ENCODE data around the gene WDR45. TPM values are rescaled to one million over a fixed set of nuclear protein-coding genes. Genes with fewer than 3 reads are reported as not detected.

WDR45 gene
- total RNA-seq, 2 experiments from 2014 or later = 32.4 to 48.7 TPM

DNA sequence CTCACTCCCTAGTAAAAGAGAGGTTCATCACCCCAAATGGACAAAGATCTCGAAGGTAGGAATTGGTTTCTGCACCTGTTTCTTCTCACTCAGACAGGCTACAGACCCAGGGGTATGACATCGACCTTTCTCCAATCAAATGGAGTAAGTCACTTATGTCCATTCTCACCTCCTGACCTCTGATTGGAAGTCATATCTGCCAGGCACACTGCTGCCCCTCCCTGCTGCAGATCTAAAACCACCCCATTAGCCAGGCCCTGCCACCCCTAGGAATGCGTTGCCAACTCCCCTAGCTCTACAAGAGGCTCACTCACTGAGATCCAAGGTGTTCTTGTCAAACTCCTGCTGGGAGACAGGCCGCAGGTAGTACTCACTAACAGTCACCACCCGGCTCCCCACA is 37.0 kb upstream of the WDR45 start:
- Histone ChIP-seq H3K27ac (ENCODE audit: low read depth, low read length, poor library complexity, severe bottlenecking) (no peak overlapping the region), H3K9me2 (ENCODE audit: insufficient read depth, low read length) (no peaks in the 10 kb centered on the region), H3K4me2 (ENCODE audit: low read length) (no peak overlapping the region), H2AFZ (ENCODE audit: low read length) (no peak overlapping the region), H3K9me3 (ENCODE audit: low read length) (no peaks in the 10 kb centered on the region), H4K20me1 (ENCODE audit: insufficient read depth, low read length) (no peaks in the 10 kb centered on the region), H3K79me2 (ENCODE audit: insufficient read depth, low read depth, low read length) (no peaks in the 10 kb centered on the region), H3K4me3 (ENCODE audit: low read depth, low read length, poor library complexity, severe bottlenecking) (no peak overlapping the region), H3K36me3 (ENCODE audit: insufficient read depth, low read length) (peaks cover 31% of the 10 kb centered on the region), H3K4me1 (ENCODE audit: insufficient read depth, low read length, poor library complexity, severe bottlenecking) (no peaks in the 10 kb centered on the region)
- ChIA-PET POLR2A (no interaction called here), CTCF (ENCODE audit: unreplicated experiment) (no interaction called here)
- no peak for TF ChIP-seq EZH2phosphoT487 (IDR thresholded peaks at IDR 0.05; ENCODE audit: borderline replicate concordance, low read depth, low read length)
- TF ChIP-seq, protein P1, sequence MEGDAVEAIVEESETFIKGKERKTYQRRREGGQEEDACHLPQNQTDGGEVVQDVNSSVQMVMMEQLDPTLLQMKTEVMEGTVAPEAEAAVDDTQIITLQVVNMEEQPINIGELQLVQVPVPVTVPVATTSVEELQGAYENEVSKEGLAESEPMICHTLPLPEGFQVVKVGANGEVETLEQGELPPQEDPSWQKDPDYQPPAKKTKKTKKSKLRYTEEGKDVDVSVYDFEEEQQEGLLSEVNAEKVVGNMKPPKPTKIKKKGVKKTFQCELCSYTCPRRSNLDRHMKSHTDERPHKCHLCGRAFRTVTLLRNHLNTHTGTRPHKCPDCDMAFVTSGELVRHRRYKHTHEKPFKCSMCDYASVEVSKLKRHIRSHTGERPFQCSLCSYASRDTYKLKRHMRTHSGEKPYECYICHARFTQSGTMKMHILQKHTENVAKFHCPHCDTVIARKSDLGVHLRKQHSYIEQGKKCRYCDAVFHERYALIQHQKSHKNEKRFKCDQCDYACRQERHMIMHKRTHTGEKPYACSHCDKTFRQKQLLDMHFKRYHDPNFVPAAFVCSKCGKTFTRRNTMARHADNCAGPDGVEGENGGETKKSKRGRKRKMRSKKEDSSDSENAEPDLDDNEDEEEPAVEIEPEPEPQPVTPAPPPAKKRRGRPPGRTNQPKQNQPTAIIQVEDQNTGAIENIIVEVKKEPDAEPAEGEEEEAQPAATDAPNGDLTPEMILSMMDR (conservative IDR thresholded peaks at IDR 0.05; ENCODE audit: low read length) = no peak
- DNase-seq (ENCODE audit: low spot score) = no peak
- intact Hi-C loops (cut with micrococcal nuclease; ENCODE audit: unreplicated experiment) = no loop called here
- BruUV-seq (replicated peaks) = no TSS peak

DNA sequence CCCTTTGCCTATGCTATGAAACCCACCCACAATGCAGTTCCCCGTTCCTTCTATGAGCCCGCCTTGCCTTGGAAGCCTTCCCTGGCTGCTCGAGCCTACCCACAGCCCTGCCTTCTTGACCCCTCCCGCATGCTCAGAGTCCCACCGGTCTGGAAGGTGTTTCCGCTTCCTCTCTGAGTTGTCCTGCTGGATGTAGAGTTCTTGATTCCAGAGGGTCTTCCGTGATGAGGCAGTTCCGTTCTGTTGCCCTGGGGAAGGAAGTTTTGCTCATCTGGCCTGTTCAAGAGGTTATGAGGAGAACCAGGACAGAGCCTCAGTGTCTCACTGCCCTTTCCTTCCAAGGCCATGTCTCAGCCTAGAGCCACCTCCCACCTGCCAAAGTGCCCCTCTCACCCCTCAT is 36.4 kb upstream of the WDR45 start:
- H3K9me3 ChIP-seq (ENCODE audit: low read length) = no peaks in the 10 kb centered on the region
- ChIA-PET POLR2A (interaction anchor here (0.7 kb wide), 1 partner anchor 153 kb away, joined by 6 read pairs; no protein-coding TSS in a partner anchor), CTCF (ENCODE audit: unreplicated experiment) (no interaction called here)
- H4K20me1 ChIP-seq (ENCODE audit: insufficient read depth, low read length) = no peaks in the 10 kb centered on the region
- intact Hi-C loops (cut with micrococcal nuclease; ENCODE audit: unreplicated experiment) = no loop called here
- no TSS peak for BruUV-seq (replicated peaks)
- H3K36me3 ChIP-seq (ENCODE audit: insufficient read depth, low read length) = peaks cover 31% of the 10 kb centered on the region
- no peaks in the 10 kb centered on the region for H3K9me2 ChIP-seq (ENCODE audit: insufficient read depth, low read length)
- H3K4me3 ChIP-seq (ENCODE audit: low read depth, low read length, poor library complexity, severe bottlenecking) = no peak overlapping the region
- no peak overlapping the region for H3K4me2 ChIP-seq (ENCODE audit: low read length)
- no peak overlapping the region for H3K27ac ChIP-seq (ENCODE audit: low read depth, low read length, poor library complexity, severe bottlenecking)
- TF ChIP-seq EZH2phosphoT487 (IDR thresholded peaks at IDR 0.05; ENCODE audit: borderline replicate concordance, low read depth, low read length) = no peak
- TF ChIP-seq, protein P1 (conservative IDR thresholded peaks at IDR 0.05; ENCODE audit: low read length) = no peak
- H2AFZ ChIP-seq (ENCODE audit: low read length) = no peak overlapping the region
- H3K79me2 ChIP-seq (ENCODE audit: insufficient read depth, low read depth, low read length) = no peaks in the 10 kb centered on the region
- no peak for DNase-seq (ENCODE audit: low spot score)
- no peaks in the 10 kb centered on the region for H3K4me1 ChIP-seq (ENCODE audit: insufficient read depth, low read length, poor library complexity, severe bottlenecking)

DNA sequence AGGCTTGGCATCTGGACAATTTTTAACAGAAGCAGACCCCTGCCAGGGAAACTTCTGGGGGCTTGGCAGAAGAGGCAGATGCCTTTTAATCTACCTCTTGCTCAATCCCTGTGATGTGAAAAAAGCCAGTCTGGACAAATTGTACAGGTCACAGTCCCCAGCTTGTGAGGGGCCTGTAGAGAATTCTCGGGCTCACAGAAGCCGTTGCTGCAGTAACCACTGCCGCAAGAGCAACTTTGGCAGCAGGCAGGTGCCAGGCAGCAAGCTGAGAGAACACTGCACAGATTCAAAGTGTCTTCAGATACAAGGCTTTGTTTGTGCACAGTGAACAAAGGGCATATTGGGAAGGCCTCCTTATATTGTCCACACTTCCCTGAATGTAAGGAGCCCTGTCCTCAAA is 32.1 kb upstream of the WDR45 start:
- ChIA-PET CTCF (ENCODE audit: unreplicated experiment) (no interaction called here), POLR2A (interaction anchor here (0.7 kb wide), 1 partner anchor 79 kb away, joined by 4 read pairs; no protein-coding TSS in a partner anchor)
- Histone ChIP-seq H4K20me1 (ENCODE audit: insufficient read depth, low read length) (no peaks in the 10 kb centered on the region), H3K9me2 (ENCODE audit: insufficient read depth, low read length) (no peaks in the 10 kb centered on the region), H2AFZ (ENCODE audit: low read length) (no peak overlapping the region), H3K4me1 (ENCODE audit: insufficient read depth, low read length, poor library complexity, severe bottlenecking) (no peaks in the 10 kb centered on the region), H3K79me2 (ENCODE audit: insufficient read depth, low read depth, low read length) (no peaks in the 10 kb centered on the region), H3K4me2 (ENCODE audit: low read length) (no peak overlapping the region), H3K36me3 (ENCODE audit: insufficient read depth, low read length) (peaks cover 23% of the 10 kb centered on the region), H3K4me3 (ENCODE audit: low read depth, low read length, poor library complexity, severe bottlenecking) (no peak overlapping the region), H3K27ac (ENCODE audit: low read depth, low read length, poor library complexity, severe bottlenecking) (no peak overlapping the region), H3K9me3 (ENCODE audit: low read length) (no peaks in the 10 kb centered on the region)
- no peak for DNase-seq (ENCODE audit: low spot score)
- TF ChIP-seq, protein P1 (conservative IDR thresholded peaks at IDR 0.05; ENCODE audit: low read length) = no peak
- no peak for TF ChIP-seq EZH2phosphoT487 (IDR thresholded peaks at IDR 0.05; ENCODE audit: borderline replicate concordance, low read depth, low read length)
- intact Hi-C loops (cut with micrococcal nuclease; ENCODE audit: unreplicated experiment) = no loop called here
- no TSS peak for BruUV-seq (replicated peaks)
